Body of pancreas (tissue), 4 donors: Measurements from ENCODE around the gene KIT. TPM values are rescaled to one million over a fixed set of nuclear protein-coding genes. Genes with fewer than 3 reads are reported as not detected.

ENCODE experiments used
- ATAC-seq: fragments of 150-250 bp; one replicate; pipeline ENCODE4 v1.9.1; 2016
- DNase-seq, 4 donors: peaks; one replicate each; pipeline ENCODE4 v3.0.0-alpha.2; 2019
- H3K27ac ChIP-seq, 4 donors: fragments of 200-600 bp; sonication (generic); 1 replicate in 3 of 4; 2 replicates in 1 of 4; pipeline versions ENCODE4 v1.5.1 to v1.6.1; 2016 to 2019; ENCODE audit warnings: mild to moderate bottlenecking in 1 of 4, mixed read lengths in 1 of 4, moderate library complexity in 1 of 4
- H3K27me3 ChIP-seq, 2 donors: fragments of 200-600 bp; sonication (generic); one replicate each; pipeline ENCODE4 v1.6.0; 2016; ENCODE audit warnings: mild to moderate bottlenecking in 1 of 2
- H3K36me3 ChIP-seq, 2 donors: fragments of 200-600 bp; sonication (generic); replicated peaks in 1 of 2; 2 replicates each; pipeline ENCODE4 v1.5.1; 2016; ENCODE audit warnings: low read depth in 2 of 2; ENCODE audit not compliant: insufficient read depth in 1 of 2
- H3K4me1 ChIP-seq: fragments of 200-600 bp; sonication (generic); one replicate; pipeline ENCODE4 v1.6.0; 2016
- H3K4me3 ChIP-seq, 2 donors: fragments of 200-600 bp; sonication (generic); 1 replicate in 1 of 2; 2 replicates in 1 of 2; pipeline ENCODE4 v1.5.1; 2016 to 2019
- H3K9me3 ChIP-seq, 3 donors: fragments of 200-600 bp; sonication (generic); 1 replicate in 2 of 3; 2 replicates in 1 of 3; pipeline ENCODE4 v1.5.1; 2016
- CTCF ChIP-seq, 7 experiments: fragments of 450-650 bp in 4 of 7; fragments of 200-600 bp in 3 of 7; sonication (generic) in 3 of 7; IDR thresholded peaks; one replicate each; pipeline ENCODE4 v1.5.1; 2016 to 2019; ENCODE audit warnings: antibody characterized with exemption in 7 of 7
- POLR2A ChIP-seq, 3 donors: fragments of 450-650 bp; IDR thresholded peaks; one replicate each; pipeline ENCODE4 v1.6.1; 2016; ENCODE audit warnings: antibody characterized with exemption in 3 of 3, mild to moderate bottlenecking in 2 of 3
- WGBS, 2 donors: methylation state at CpG; one replicate each; pipeline ENCODE4 v1.1.5; 2017; 5-methylcytosine and 5-hydroxymethylcytosine counted together
- intact Hi-C: fragments of 100-400 bp; cut with DNase I; formaldehyde crosslinking; loops from one replicate; pipeline ENCODE4 v1.15.1; 2023
- total RNA-seq, 2 donors: library from RNA; depleted of rRNA; stranded (reverse); fragments of >200 nt; gene quantifications; one replicate each; pipeline ENCODE4 v1.1.0, GENCODE V29; 2016

KIT gene
- total RNA-seq, 2 donors from 2014 or later: 2.1 to 4.0 TPM

GRCh38 chr4:54675721-54676461, 18.1 kb downstream of the KIT start:
- 47 to 70% methylated on average over 12 of the region's 12 CpGs for WGBS, 2 donors
- ATAC-seq (no peak), DNase-seq (no peak)
- Histone ChIP-seq H3K36me3 (no peaks in the 10 kb centered on the region), H3K27ac (no peak overlapping the region), H3K4me3 (no peak overlapping the region), H3K4me1 (no peaks in the 10 kb centered on the region), H3K9me3 (no peaks in the 10 kb centered on the region), H3K27me3 (no peaks in the 10 kb centered on the region)
- intact Hi-C loops: no loop called here
- TF ChIP-seq POLR2A (IDR thresholded peaks at IDR 0.05) (no peak), CTCF (IDR thresholded peaks at IDR 0.05) (no peak)

- Histone ChIP-seq H3K4me3 (no peak overlapping the region), H3K36me3 (no peaks in the 10 kb centered on the region), H3K27ac (no peak overlapping the region), H3K27me3 (no peaks in the 10 kb centered on the region), H3K9me3 (no peaks in the 10 kb centered on the region), H3K4me1 (no peaks in the 10 kb centered on the region)
- WGBS, 2 donors: 44 to 60% methylated on average over 5 of the region's 5 CpGs
- DNase-seq (no peak), ATAC-seq (no peak)
- intact Hi-C loops: no loop called here
- TF ChIP-seq CTCF (IDR thresholded peaks at IDR 0.05) (no peak), POLR2A (IDR thresholded peaks at IDR 0.05) (no peak)
These were observed 18.9 kb downstream of the KIT start for GRCh38 chr4:54676658-54677057.

GRCh38 chr4:54677416-54677815, 19.7 kb downstream of the KIT start:
- intact Hi-C loops: no loop called here
- WGBS, 2 donors: 40 to 67% methylated on average over 3 of the region's 3 CpGs

GRCh38 chr4:54677853-54678650, 20.3 kb downstream of the KIT start:
- Histone ChIP-seq H3K9me3 (no peaks in the 10 kb centered on the region), H3K4me1 (no peaks in the 10 kb centered on the region), H3K36me3 (no peaks in the 10 kb centered on the region), H3K27ac (no peak overlapping the region), H3K4me3 (no peak overlapping the region), H3K27me3 (no peaks in the 10 kb centered on the region)
- intact Hi-C loops: no loop called here
- TF ChIP-seq CTCF (IDR thresholded peaks at IDR 0.05) (no peak), POLR2A (IDR thresholded peaks at IDR 0.05) (no peak)
- DNase-seq (no peak), ATAC-seq (no peak)
- WGBS, 2 donors: 57 to 68% methylated on average over 7 of the region's 7 CpGs

More at GRCh38 chr4:54677416-54677815, 19.7 kb downstream of the KIT start:
- H3K27me3 ChIP-seq: no peaks in the 10 kb centered on the region
- TF ChIP-seq POLR2A (IDR thresholded peaks at IDR 0.05): no peak
- no peak for TF ChIP-seq CTCF (IDR thresholded peaks at IDR 0.05)
- no peaks in the 10 kb centered on the region for H3K4me1 ChIP-seq
- H3K36me3 ChIP-seq: no peaks in the 10 kb centered on the region
- no peak overlapping the region for H3K4me3 ChIP-seq
- ATAC-seq: no peak
- no peaks in the 10 kb centered on the region for H3K9me3 ChIP-seq
- H3K27ac ChIP-seq: no peak overlapping the region
- DNase-seq: no peak
